Skin epidermis (tissue), 12 donors: Measurements from ENCODE around the gene UBL5.
"Not testable (repeated sequence)": the region's sequence is repeated elsewhere in the genome, so short reads cannot be mapped to it uniquely, and the experiment has no call there.

Experiments used
- H3K27ac ChIP-seq, 21 experiments: fragments of 200-600 bp; sonication (generic) in 11 of 21; one replicate each; pipeline ENCODE4 v1.5.0; 2020; ENCODE audit warnings: mild to moderate bottlenecking in 3 of 21, inconsistent platforms in 2 of 21, moderate library complexity in 2 of 21
- H3K4me3 ChIP-seq, 7 experiments: fragments of 200-600 bp; sonication (generic) in 2 of 7; one replicate each; pipeline ENCODE4 v1.5.0; 2020; ENCODE audit warnings: inconsistent platforms in 2 of 7, mild to moderate bottlenecking in 2 of 7, moderate library complexity in 1 of 7

Gene UBL5

DNA sequence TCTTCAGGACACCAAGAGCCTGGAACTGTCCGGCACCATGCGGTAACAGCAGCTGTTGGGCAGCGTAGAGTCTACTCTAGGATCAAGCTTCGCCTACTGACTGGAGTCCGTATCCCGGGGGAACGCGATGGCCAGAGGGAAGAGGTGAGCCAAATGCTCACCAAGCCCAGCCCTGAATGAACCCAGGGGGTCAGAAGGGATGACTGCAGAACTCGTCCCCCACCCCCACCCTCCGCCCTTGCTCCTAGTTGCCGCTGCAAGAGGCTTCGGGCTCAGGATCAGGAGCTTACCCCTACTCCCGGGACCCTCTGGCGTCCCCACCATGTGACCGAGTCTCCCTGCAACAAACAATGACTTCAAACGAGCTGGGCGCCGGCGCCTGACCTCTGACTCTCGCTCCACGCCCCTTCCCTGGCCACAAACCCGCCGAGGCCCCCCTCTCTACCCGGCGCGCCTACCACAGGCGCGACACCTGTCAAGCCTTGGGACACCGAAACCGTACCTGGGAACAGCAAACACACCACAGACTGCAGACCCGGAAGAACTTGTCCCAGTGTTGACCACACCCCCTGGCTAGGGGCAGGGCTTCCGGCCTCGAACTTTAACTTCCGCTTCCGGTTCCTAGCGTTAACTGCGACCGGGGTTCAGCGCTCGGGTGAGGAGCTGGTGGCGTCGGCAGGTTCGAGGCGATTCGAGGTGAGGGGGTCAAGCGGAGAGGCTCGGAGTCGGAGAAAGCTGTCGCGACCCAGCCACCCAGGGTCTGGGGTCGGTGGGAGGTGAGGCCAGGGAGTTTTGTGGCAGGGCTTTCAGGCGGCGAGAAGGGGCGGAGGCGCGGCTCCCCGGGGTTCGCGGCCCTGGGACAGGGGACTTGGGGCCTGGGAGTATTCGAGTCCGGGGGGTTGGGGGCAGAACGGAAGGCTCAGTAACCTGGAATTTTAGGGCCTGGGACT is at the start of gene UBL5:
Gene UBL5, plus strand, starts transcription at position 630 of the 950 bp plus-strand sequence. CDS start 420 bp downstream, outside the sequence.
- peak within 1 kb of the TSS; percentile 52 to 92 (median 86) for H3K27ac ChIP-seq
- peak within 1 kb of the TSS; percentile 76 to 95 (median 81) for H3K4me3 ChIP-seq

GRCh38 chr19:9782338-9782737 is 45.4 kb upstream of the UBL5 start:
- H3K4me3 ChIP-seq = no peak overlapping the region

DNA sequence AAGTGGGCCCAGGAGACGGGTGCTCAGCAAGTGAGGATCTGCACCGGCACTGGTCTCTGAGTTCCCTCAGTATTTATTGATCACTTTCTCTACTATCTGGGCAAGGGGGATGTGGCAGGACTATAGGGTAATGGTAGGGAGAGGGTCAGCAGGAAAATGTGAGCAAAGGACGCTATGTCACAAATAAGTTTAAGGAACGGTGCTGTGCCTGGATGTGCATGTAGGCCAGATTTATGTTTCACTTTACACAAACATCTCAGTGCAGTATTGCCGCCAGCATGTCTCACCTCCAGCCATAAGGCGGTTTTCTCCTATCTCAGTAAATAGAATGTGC is 43.6 kb upstream of the UBL5 start:
- H3K27ac ChIP-seq = peak overlapping the region in 7 of 21 experiments; percentile 68 to 93 (median 78)
- H3K4me3 ChIP-seq = not testable (repeated sequence)

More at GRCh38 chr19:9782338-9782737, 45.4 kb upstream of the UBL5 start:
- no peak overlapping the region for H3K27ac ChIP-seq

- H3K4me3 ChIP-seq = peak overlapping the region; percentile 45 to 70 (median 56)
- H3K27ac ChIP-seq = peak overlapping the region; percentile 65 to 94 (median 90)
Observed at GRCh38 chr19:9785367-9786331, 42.1 kb upstream of the UBL5 start.

- H3K27ac ChIP-seq = peak overlapping the region in 20 of 21 experiments; percentile 39 to 94 (median 90)
- H3K4me3 ChIP-seq = peak overlapping the region; percentile 45 to 70 (median 56)
Observed at GRCh38 chr19:9786342-9786741, 41.4 kb upstream of the UBL5 start.

DNA sequence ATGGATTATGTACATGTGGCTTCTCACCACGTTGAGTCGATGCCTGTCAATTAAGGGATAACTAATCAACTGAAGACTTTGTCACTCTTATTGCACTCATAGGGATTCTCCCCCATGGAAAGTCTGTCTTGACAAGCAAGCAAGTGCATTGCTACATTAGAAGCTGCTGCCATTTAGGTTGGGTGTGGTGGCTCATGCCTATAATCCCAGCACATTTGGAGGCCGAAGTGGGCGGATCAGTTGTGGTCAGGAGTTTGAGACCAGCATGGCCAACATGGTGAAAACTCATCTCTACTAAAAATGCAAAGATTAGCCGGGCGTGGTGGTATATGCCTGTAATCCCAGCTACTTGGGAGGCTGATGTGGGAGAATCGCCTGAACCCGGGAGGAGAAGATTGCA is 40.9 kb upstream of the UBL5 start:
- Histone ChIP-seq H3K4me3 (no peak overlapping the region), H3K27ac (peak overlapping the region in 12 of 21 experiments; percentile 85 to 94 (median 91))

GRCh38 chr19:9788604-9789003 is 39.1 kb upstream of the UBL5 start:
- H3K4me3 ChIP-seq, H3K27ac ChIP-seq: not testable (repeated sequence)

DNA sequence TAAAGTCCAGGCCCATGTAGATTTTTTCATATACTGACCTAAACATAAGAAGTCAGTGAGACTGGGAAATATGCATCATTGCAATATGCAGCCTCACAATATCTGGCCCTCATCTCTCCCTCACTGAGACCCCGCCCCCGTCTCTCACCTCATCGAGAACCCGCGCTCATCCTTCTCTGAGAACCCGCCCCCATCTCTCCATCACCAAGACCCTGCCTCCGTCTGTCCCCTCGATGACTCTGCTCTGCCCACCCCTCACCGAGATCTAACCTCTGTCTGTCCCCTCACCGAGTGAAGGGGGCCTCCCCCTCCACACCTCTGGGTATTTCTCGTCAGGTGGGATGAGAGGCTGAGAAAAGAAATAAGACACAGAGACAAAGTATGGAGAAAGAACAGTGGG is 38.7 kb upstream of the UBL5 start:
- Histone ChIP-seq H3K4me3 (no peak overlapping the region), H3K27ac (no peak overlapping the region)

- not testable (repeated sequence) for H3K4me3 ChIP-seq, H3K27ac ChIP-seq
Observed at GRCh38 chr19:9789579-9789978, 38.1 kb upstream of the UBL5 start.

- H3K27ac ChIP-seq = peak overlapping the region in 9 of 21 experiments; percentile 42 to 93 (median 69)
Observed at GRCh38 chr19:9791073-9791367, 36.7 kb upstream of the UBL5 start.

GRCh38 chr19:9791552-9792205 is 36.0 kb upstream of the UBL5 start:
- Histone ChIP-seq H3K27ac (peak overlapping the region in 20 of 21 experiments; percentile 66 to 95 (median 88)), H3K4me3 (peak overlapping the region; percentile 47 to 76 (median 58))

More at GRCh38 chr19:9791073-9791367, 36.7 kb upstream of the UBL5 start:
- H3K4me3 ChIP-seq = peak overlapping the region in 5 of 7 experiments; percentile 27 to 76 (median 58)

DNA sequence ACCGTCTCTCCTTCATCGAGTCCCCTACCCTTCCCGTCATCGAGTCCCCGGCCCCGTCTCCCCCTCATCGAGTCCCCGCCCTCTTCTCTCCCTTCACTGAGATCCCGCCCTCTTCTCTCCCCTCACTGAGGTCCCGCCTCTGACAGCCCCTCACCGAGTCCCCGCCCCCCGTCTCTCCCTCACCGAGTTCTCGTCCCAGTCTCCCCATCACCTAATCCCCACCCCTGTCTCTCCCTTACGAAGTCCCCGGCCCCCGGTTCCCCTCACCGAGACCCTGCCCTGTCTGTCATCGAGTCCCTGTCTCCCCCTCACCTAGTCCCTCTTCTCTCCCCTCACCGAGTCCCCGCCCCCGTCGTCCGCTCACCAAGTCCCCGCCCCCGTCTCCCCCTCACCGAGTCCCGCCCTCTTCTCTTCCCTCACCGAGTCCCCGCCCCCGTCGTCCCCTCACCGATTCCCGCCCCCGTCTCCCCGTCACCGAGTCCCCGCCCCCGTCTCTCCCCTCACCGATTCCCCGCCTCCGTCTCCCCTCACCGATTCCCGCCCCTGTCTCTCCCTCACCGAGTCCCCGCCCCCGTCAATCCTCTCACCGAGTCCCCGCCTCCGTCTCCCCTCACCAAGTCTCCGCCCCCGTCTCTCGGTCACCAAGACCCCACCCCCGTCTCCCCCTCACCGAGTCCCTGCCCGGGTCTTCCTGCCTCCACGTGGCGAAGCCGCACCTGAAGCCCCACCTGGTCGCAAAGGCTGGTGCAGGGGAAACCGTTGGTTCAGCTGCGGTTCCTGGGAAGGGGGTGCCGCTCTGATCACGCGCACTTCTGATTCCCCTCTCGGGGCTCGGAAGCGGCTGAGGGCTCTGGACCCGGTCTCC is 35.3 kb upstream of the UBL5 start:
- Histone ChIP-seq H3K27ac (peak overlapping the region; percentile 44 to 95 (median 89)), H3K4me3 (peak overlapping the region; percentile 47 to 76 (median 58))

DNA sequence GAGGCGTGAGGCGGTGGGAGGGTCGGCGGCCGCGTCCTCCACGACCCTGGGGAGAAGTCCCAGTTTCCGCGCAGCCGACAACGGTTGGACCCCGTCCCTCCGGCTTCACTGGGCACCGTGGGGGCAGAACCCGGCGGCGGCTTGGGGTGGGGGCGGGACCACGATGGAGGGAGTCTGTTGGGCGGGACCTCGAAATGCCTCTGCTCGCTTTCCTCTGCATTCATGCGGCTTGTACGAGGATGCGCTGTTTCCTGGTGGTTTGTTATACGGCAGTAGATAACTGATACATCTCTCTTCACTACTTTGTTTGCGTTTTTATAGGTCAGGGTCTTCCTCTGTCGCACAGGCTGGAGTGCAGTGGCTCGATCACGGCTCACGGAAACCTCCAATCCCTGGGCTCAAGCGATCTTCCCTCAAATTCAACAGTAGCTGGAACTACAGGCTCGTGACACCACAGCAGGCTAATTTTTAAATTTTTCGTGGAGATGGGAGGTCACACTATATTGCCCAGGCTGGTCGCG is 34.6 kb upstream of the UBL5 start:
- Histone ChIP-seq H3K4me3 (peak overlapping the region; percentile 47 to 76 (median 58)), H3K27ac (peak overlapping the region; percentile 8 to 95 (median 89))

DNA sequence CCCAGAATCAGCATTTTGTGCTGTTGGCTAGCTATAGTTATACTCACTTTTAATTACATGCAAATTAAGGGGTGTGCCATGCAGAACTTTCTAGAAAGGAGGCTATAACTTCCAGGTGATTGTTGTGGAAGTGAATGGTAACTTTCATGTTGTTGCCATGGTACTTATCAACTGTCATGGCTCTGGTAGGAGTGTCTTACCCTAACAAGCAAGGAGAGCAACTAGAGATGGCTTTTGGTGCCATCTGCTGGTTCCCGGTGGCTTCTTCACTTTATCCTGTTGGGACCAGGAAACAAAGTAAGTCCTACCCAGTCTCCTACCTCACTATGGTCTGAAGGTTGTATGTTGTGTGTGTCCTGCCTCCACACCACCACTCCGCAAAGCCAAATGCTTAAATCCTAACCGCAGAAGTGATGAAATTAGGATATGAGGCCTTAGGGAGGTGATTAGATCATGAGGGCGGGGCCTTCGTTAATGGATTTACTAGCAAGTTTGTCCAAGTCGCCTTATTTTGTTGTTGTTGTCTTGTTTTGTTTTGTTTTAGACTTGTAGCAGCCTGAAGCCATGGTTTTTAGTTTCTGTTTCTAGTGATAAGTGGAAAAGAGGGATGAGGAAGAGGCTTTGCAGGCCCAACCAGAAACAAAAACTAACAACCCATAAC is 31.5 kb upstream of the UBL5 start:
- H3K4me3 ChIP-seq = no peak overlapping the region

GRCh38 chr19:9797871-9798270 is 29.8 kb upstream of the UBL5 start:
- H3K4me3 ChIP-seq = no peak overlapping the region
- peak overlapping the region in 14 of 21 experiments; percentile 26 to 80 (median 45) for H3K27ac ChIP-seq

More for the DNA sequence above, 31.5 kb upstream of the UBL5 start:
- H3K27ac ChIP-seq = peak overlapping the region in 10 of 21 experiments; percentile 6 to 80 (median 45)

GRCh38 chr19:9799162-9799561 is 28.6 kb upstream of the UBL5 start:
- no peak overlapping the region for H3K27ac ChIP-seq
- no peak overlapping the region for H3K4me3 ChIP-seq

DNA sequence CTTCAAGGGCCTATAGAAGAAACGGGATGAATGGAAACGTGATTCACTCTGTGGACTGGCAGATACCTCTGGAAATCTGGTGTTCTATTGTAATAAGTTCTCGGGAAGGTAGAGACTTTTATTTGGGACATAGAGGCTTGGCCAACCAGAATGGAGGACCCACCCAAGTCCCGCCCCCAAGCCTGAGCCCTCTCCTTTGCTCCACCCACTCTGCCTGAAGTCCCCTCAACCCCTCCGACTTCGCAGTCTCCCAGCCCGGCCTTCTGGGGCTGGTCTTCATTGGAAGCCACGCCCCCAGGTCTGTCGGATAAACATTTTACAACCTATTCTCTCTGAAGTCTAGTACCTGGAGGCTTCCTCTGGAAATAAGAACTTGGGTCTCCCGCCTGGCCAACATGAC is 25.7 kb upstream of the UBL5 start:
- H3K27ac ChIP-seq = no peak overlapping the region
- H3K4me3 ChIP-seq = no peak overlapping the region

DNA sequence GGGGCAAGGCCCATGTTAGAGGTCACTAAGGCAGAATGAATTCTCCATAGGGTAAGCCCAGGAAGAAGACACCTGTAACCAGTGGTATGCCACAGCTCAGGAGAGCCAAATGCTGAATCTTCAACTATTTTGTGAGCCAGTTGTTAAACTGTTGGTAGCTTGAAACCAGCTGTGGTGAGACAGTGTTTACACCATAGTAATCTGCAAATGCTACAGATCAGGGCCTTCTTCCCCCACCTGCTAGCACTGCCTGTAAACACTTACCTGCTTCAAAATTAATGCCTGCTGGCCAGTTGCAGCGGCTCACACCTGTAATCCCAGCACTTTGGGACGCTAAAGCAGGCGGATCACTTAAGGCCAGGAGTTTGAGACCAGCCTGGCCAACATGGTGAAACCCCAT is 20.9 kb upstream of the UBL5 start:
- H3K4me3 ChIP-seq = no peak overlapping the region
- H3K27ac ChIP-seq = no peak overlapping the region
